SK-MEL-5 (cell line): ENCODE results near the gene ARAF. TPM values are rescaled to one million over a fixed set of nuclear protein-coding genes. Genes with fewer than 3 reads are reported as not detected.

ENCODE experiments used
- DNase-seq: peaks from one replicate; pipeline ENCODE4 v3.0.0-alpha.2; 2016; ENCODE audit warnings: low read depth, low spot score
- in situ Hi-C: cut with HindIII; loops from 2 replicates; pipeline ENCODE4 v1.10.0; 2016; ENCODE audit warnings: low sequenced_read_pairs, high pct_unique_total_duplicates, low pct_unique_long_range_greater_than_20kb
- total RNA-seq: library from RNA; depleted of rRNA; stranded (reverse); fragments of >200 nt; shearing (Covaris generic); gene quantifications from 2 replicates; pipeline ENCODE4 v1.2.3, GENCODE V29; 2014

The ARAF gene
- total RNA-seq, 1 experiment from 2014 or later: 14.5 TPM

DNA sequence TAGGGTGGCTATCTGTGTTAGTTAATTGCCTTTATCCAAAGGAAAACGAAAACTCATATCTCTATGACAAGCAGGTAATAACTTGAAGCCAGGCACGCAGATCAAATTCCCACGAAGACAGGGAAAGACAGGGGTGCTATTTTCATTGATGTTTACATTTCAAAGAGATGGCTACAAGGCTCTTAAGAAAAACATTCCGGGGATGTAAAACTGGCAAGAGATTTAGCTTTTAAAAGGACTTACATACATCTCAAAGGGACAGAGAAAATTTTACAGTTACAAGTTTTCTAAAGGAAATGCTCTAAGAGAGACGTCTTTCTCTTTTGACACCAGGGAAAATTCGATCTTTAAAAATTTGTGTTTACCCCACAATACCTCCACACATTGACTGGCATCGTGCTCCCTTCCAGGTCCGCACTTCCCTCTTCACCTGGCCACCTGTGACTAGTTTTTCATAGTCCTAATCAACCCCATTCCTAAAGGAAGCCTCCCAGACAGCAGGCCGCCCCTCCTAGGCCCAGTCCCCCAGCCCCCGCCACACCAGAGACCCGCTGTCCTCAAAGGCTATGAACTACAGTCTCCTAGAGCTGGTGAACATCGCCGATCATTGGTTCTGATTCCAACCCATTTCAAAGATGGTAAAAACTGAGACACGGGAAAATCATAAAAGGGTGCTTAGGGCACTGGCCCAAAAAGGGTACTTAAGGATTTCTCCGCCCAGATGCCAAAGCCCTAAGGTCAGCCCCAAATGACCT lies 649 bp upstream of the ARAF start:
- DNase-seq: no peak
- in situ Hi-C loops: no loop called here

DNA sequence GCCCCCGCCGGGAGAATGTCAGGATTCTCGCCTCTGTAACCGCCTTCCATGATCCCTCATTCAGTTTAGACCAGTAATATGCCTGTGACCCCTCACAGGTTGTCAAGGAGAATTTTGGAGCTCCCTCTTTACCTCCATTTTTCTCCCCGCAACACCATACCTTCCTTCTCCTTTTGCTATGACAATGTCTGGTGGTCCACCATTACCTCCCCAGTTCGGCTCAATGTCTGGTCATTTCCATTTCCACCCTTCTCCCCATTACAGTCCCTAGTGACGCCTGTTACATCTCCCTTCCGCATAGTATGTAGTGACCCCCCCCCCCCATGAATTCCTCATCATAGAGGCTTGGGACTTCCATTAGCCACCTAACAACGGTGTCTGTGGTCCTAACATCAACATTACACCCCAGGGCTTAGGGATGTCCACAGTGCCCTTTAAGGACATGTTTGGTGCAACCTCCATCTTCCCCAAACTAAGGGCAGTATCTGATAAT lies 700 bp downstream of the ARAF start:
- in situ Hi-C loops: no loop called here

DNA sequence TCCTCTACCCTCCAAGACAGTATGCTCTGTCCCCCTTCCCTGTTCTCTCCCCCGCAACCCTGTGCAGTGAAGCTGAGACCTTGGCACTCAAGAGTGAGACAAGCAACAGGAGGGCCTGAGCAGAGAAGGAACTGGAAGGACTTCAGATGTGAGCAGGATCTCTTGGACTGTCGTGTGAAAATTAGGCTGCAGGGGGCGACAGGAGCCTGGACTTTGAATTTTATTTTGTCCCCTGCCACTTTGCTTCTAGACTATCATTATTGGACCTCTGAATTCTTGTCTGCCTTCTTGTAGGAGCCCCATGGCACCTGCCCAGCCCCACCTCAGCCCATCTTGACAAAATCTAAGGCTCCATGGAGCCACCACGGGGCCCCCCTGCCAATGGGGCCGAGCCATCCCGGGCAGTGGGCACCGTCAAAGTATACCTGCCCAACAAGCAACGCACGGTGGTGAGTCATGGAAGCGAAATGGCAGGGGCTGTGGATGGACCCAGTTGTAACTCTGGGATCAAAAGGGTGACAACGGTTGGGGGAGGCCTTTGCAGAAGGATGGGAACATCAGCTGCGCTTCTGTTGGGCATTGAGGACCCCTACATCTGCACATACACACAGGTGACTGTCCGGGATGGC lies 1.7 kb downstream of the ARAF start:
- in situ Hi-C loops: no loop called here
- DNase-seq: peak; percentile 58

More for the DNA sequence above, 700 bp downstream of the ARAF start:
- DNase-seq: no peak

DNA sequence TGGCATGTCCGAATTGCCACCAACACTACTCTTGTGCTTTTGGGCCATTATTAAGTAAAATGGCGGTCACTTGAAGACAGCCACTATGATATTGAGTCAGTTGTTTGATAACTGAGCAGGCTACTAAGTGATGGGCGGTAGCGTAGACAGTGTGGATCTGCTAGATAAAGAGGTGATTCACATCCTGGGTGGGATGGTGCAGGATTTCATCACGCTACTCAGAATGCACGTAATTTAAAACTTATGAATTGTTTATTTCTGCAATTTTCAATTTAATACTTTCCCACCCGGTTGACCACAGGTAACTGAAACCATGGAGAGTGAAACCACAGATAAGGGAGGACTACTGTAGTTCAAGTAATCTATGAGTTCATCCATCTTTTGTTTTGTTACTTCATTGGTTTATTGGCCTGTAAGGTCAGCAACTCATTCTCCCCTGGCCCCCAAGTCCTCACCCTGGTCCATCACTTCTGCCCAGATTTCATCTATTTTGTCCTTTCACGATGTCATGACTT lies 2.9 kb downstream of the ARAF start:
- in situ Hi-C loops: no loop called here
- no peak for DNase-seq

- DNase-seq: no peak
- in situ Hi-C loops: no loop called here
Observed at GRCh38 chrX:47564438-47565085, 3.6 kb downstream of the ARAF start.

DNA sequence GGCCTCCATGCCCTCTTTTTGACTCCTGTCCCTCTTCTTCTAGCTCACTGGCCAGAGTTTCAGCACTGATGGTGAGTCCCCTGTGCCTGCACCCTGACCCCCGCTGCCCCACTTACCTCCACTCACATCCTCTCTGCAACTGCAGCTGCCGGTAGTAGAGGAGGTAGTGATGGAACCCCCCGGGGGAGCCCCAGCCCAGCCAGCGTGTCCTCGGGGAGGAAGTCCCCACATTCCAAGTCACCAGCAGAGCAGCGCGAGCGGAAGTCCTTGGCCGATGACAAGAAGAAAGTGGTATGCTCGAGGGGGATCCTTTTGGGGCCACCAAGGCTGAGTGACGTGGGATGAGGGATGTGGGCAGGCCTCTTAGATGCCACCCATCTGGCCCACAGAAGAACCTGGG lies 5.8 kb downstream of the ARAF start:
- in situ Hi-C loops: no loop called here
- DNase-seq: no peak

DNA sequence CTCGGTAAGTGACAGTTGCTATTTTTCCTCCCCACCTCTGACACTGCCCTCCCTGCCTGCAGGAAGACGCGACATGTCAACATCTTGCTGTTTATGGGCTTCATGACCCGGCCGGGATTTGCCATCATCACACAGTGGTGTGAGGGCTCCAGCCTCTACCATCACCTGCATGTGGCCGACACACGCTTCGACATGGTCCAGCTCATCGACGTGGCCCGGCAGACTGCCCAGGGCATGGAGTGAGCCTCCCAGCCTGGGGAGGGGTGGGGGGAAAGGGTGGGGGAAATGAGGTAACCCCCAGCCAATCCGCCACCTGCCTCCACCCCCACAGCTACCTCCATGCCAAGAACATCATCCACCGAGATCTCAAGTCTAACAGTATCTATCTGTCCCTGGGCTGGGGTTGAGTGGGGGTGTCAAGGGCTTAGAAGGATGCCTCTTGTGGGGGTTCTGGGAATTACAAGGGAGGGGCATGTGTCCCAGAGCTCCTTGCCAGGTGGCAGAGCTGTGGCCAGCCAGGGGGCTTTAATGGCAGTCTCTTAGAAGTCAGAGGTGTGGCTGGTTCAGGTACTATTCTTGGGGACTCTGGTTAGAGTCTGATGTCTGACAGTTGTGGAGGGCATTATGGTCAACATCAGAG lies 7.8 kb downstream of the ARAF start:
- in situ Hi-C loops: no loop called here
- peak; percentile 38 for DNase-seq

DNA sequence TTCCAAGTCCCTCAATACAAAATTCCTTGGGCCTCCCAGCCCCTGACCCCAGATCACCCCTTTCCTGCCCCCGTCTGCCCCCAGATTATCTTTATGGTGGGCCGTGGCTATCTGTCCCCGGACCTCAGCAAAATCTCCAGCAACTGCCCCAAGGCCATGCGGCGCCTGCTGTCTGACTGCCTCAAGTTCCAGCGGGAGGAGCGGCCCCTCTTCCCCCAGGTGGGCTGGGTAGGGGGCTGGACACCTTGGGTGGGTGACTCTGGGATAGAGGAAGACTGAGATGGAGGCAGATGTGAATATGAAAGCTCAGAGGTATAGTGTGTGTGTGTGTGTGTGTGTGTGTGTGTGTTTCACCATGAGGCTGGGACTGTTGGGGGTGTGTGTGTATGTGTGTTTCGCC lies 9.8 kb downstream of the ARAF start:
- no peak for DNase-seq
- in situ Hi-C loops: no loop called here

DNA sequence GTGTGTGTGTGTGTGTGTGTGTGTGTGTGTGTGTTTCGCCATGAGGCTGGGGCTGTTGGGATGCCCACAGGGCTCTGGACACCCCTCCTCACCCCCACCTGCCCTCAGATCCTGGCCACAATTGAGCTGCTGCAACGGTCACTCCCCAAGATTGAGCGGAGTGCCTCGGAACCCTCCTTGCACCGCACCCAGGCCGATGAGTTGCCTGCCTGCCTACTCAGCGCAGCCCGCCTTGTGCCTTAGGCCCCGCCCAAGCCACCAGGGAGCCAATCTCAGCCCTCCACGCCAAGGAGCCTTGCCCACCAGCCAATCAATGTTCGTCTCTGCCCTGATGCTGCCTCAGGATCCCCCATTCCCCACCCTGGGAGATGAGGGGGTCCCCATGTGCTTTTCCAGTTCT lies 10.2 kb downstream of the ARAF start:
- in situ Hi-C loops: no loop called here
- no peak for DNase-seq

DNA sequence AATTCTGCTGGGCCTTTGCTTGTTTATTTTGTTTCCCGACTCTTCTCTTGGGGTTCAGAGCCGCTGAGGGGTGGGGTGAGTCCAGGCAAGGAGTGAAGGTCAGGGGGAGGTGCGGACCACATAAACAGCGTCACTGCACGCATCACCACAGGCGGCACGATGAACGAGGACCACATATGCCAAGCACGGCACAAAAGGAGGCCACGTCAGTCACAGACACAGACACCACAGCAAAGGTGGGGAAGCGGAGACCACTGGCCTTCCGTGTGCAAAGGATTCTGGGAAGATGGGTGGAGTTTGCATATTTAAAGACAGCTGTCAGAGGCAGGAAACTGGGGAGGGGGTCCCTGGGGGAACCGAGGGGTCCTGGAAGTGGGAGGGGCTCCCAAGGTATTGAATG lies 10.9 kb downstream of the ARAF start:
- DNase-seq: no peak
- in situ Hi-C loops: no loop called here

DNA sequence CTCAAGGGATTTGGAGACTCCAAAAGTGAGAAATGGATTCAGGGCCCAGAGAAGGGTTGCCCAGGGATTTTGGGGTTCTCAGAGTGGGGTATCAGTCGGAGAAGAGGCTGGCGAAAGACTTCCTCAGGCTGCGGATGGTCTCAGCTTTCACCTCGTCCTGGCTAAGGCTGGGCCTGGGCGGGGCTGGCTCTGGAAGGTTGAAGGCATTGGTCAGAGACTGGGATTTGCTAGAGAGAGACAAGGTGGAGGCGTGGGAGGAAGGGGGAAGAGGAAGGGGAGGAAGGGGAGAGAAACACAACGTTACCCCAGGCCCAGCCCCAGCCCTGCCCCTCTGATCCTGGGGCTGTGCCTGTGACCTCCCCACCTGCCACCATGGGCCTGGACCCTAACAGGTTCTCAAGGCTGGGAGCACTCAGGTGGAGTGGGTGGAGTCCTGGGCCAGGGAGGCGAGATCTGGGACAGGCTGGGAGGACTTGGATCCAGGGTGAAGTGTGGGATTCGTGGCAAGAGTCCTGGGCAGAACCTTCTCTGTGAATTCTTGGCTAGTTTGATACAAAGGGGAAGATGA lies 11.9 kb downstream of the ARAF start:
- no peak for DNase-seq
- in situ Hi-C loops: no loop called here

DNA sequence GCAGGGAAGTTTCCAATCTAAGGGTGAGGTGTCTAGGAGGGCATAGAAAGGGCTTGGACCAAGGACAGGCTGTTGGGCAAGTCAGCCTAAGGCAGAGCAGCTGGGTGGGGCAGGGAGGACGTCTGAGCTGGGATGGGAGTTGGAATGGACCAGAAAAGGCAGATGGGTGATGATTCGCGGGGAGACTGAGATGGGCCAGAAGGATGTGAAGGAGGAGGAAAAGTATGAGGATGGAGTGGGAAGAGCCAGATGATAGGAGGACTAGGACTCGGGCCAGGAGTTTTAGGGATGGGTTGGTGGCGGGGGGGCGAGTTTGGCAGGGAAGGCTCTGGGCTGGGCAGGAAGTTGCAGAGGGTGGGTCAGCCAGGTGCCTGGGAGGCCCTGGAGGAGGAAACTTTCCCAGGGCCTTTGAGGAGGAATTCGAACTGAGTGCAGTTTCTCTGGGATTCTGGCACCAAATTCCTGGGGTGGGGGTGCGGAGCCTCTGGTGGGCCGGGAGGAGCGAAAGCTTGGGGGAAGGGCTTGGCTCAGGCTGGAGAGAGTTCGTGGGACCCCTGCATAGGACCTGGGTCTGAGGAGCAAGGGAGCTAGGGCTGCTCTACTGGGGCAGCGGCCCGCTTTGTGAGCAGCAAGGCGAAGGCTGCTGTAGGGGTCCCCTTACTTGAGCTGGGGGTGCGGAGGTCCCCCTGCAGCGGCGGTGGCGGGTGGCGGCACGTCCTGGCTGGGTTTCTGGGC lies 12.5 kb downstream of the ARAF start:
- no peak for DNase-seq
- in situ Hi-C loops: no loop called here

DNA sequence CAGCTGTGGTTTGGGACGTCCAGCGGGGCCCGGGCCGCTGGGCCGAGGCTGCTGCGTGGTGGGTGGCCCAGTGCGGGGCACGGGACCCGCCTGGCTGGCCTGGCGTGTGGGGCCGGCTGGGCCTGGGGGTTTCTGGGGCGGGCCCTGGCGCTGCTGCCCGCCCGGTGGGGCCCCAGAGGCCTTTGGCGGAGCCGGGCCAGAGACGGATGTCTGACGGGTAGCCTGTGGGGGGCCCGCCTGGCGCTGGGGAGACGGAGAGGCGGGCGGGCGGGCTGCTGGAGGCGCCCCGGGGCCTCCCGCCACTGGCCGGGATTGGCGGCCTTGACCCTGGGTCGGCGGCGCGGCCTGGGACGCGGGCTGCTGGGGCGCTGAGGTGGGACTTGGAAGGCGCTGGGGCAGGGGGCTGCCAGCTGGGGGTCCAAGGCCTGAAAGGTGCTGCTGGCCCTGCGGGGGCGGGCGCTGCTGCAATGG lies 13.1 kb downstream of the ARAF start:
- DNase-seq: no peak
- in situ Hi-C loops: no loop called here

GRCh38 chrX:47574547-47575301 lies 13.7 kb downstream of the ARAF start:
- no peak for DNase-seq
- in situ Hi-C loops: no loop called here

- no peak for DNase-seq
- in situ Hi-C loops: no loop called here
Observed at GRCh38 chrX:47576021-47576898, 15.3 kb downstream of the ARAF start.

GRCh38 chrX:47577424-47577823 lies 16.4 kb downstream of the ARAF start:
- no peak for DNase-seq
- in situ Hi-C loops: no loop called here
